ENCODE data around the gene ACTR2. TPM values are rescaled to one million over a fixed set of nuclear protein-coding genes. Genes with fewer than 3 reads are reported as not detected.

The ACTR2 gene
- total RNA-seq, 1 experiment from 2014 or later, result 263 TPM

- CTCF ChIA-PET, result interaction anchor here (0.6 to 1.9 kb wide), 11 partner anchors 21 to 310 kb away, joined by 3 to 8 read pairs (median 4); no protein-coding TSS in a partner anchor
- Mint-ChIP-seq H3K4me3 (ENCODE audit: unreplicated experiment) (no peak overlapping the region), H3K27me3 (ENCODE audit: insufficient read depth, unreplicated experiment) (no peaks in the 10 kb centered on the region), H3K36me3 (ENCODE audit: insufficient read depth, unreplicated experiment) (peaks cover 81% of the 10 kb centered on the region), H3K9me3 (ENCODE audit: unreplicated experiment) (no peaks in the 10 kb centered on the region), H3K4me1 (ENCODE audit: insufficient read depth, unreplicated experiment) (peaks cover 8% of the 10 kb centered on the region), H3K27ac (ENCODE audit: low read depth, unreplicated experiment) (no peak overlapping the region)
- TF ChIP-seq, protein P1, sequence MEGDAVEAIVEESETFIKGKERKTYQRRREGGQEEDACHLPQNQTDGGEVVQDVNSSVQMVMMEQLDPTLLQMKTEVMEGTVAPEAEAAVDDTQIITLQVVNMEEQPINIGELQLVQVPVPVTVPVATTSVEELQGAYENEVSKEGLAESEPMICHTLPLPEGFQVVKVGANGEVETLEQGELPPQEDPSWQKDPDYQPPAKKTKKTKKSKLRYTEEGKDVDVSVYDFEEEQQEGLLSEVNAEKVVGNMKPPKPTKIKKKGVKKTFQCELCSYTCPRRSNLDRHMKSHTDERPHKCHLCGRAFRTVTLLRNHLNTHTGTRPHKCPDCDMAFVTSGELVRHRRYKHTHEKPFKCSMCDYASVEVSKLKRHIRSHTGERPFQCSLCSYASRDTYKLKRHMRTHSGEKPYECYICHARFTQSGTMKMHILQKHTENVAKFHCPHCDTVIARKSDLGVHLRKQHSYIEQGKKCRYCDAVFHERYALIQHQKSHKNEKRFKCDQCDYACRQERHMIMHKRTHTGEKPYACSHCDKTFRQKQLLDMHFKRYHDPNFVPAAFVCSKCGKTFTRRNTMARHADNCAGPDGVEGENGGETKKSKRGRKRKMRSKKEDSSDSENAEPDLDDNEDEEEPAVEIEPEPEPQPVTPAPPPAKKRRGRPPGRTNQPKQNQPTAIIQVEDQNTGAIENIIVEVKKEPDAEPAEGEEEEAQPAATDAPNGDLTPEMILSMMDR (IDR thresholded peaks at IDR 0.05; ENCODE audit: unreplicated experiment), result no peak
- intact Hi-C loops (cut with micrococcal nuclease), result loop anchor here (10.0 kb wide), 1 partner anchor 1312 kb away; no protein-coding TSS in a partner anchor
- no peak for DNase-seq (ENCODE audit: unreplicated experiment)
- POLR2A ChIA-PET, result interaction anchor here (0.6 to 1.5 kb wide), 6 partner anchors 53 to 309 kb away, joined by 3 to 4 read pairs (median 3); no protein-coding TSS in a partner anchor
- no TSS peak for BruUV-seq (replicated peaks)
These were observed 35.6 kb downstream of the ACTR2 start for GRCh38 chr2:65263262-65263661.

DNA sequence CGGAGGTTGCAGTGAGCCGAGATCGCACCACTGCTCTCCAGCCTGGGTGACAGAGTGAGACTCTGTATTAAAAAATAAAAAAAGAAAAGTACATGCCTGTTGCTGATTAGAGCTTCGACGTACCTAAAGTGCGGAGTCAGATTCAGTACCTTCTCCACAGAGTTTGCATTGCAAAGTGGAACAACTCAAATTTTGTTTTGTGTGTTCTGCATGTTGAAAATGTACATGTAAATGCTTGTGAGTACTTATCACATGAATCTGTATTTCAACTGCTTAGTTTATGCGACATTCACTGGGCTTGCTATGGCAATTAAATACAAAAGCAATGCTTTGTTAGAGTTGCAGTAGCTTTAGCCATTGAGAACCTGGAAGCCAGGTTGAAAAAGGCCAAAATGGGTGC lies 36.4 kb downstream of the ACTR2 start:
- H3K4me3 Mint-ChIP-seq (ENCODE audit: unreplicated experiment), result no peak overlapping the region

GRCh38 chr2:65264821-65265670 lies 37.4 kb downstream of the ACTR2 start:
- no TSS peak for BruUV-seq (replicated peaks)
- Mint-ChIP-seq H3K36me3 (ENCODE audit: insufficient read depth, unreplicated experiment) (peaks cover 82% of the 10 kb centered on the region), H3K9me3 (ENCODE audit: unreplicated experiment) (no peaks in the 10 kb centered on the region), H3K27me3 (ENCODE audit: insufficient read depth, unreplicated experiment) (no peaks in the 10 kb centered on the region), H3K27ac (ENCODE audit: low read depth, unreplicated experiment) (no peak overlapping the region), H3K4me1 (ENCODE audit: insufficient read depth, unreplicated experiment) (peaks cover 8% of the 10 kb centered on the region), H3K4me3 (ENCODE audit: unreplicated experiment) (no peak overlapping the region)
- TF ChIP-seq, protein P1 (IDR thresholded peaks at IDR 0.05; ENCODE audit: unreplicated experiment), result peak; percentile 76
- intact Hi-C loops (cut with micrococcal nuclease), result loop anchor here (1.0 to 10.0 kb wide), 7 partner anchors 56 to 1310 kb away; partner anchors contain the start of gene SPRED2
- DNase-seq (ENCODE audit: unreplicated experiment), result peak; percentile 75
- ChIA-PET CTCF (interaction anchor here (0.5 to 2.7 kb wide), 19 partner anchors 11 to 309 kb away, joined by 3 to 14 read pairs (median 4); no protein-coding TSS in a partner anchor), POLR2A (interaction anchor here (0.6 to 1.3 kb wide), 7 partner anchors 39 to 311 kb away, joined by 3 to 4 read pairs (median 3); no protein-coding TSS in a partner anchor)

More for the DNA sequence above, 36.4 kb downstream of the ACTR2 start:
- intact Hi-C loops (cut with micrococcal nuclease), result loop anchor here (2.0 to 10.0 kb wide), 3 partner anchors 57 to 1311 kb away; no protein-coding TSS in a partner anchor
- no TSS peak for BruUV-seq (replicated peaks)
- Mint-ChIP-seq H3K9me3 (ENCODE audit: unreplicated experiment) (no peaks in the 10 kb centered on the region), H3K4me1 (ENCODE audit: insufficient read depth, unreplicated experiment) (peaks cover 8% of the 10 kb centered on the region), H3K27me3 (ENCODE audit: insufficient read depth, unreplicated experiment) (no peaks in the 10 kb centered on the region), H3K27ac (ENCODE audit: low read depth, unreplicated experiment) (no peak overlapping the region), H3K36me3 (ENCODE audit: insufficient read depth, unreplicated experiment) (peaks cover 81% of the 10 kb centered on the region)
- ChIA-PET POLR2A (interaction anchor here (0.7 to 1.5 kb wide), 3 partner anchors 52 to 303 kb away, joined by 3 to 4 read pairs (median 4); no protein-coding TSS in a partner anchor), CTCF (interaction anchor here (0.5 to 1.9 kb wide), 11 partner anchors 22 to 310 kb away, joined by 3 to 8 read pairs (median 3); no protein-coding TSS in a partner anchor)
- DNase-seq (ENCODE audit: unreplicated experiment), result no peak
- TF ChIP-seq, protein P1 (IDR thresholded peaks at IDR 0.05; ENCODE audit: unreplicated experiment), result no peak

DNA sequence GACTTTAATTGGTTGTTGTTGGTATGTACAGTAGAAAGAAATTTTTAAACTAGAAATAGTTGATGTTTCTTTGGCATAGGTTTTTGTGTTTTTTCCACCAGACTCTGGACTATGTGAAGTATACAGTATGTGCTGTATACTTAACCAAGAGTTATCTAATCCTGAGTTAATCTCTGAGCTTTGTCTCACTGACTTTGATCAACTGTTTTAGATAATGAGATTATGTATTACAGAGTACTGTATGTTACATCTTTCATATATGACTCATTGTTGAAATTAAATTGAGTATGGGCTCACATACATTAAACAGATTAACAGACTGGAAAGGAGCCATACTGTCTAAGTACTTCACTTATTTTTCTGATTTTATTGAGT lies 38.0 kb downstream of the ACTR2 start:
- ChIA-PET CTCF (interaction anchor here (0.8 to 2.7 kb wide), 14 partner anchors 10 to 308 kb away, joined by 3 to 14 read pairs (median 5); no protein-coding TSS in a partner anchor), POLR2A (interaction anchor here (0.7 to 1.3 kb wide), 6 partner anchors 101 to 310 kb away, joined by 3 to 4 read pairs (median 4); no protein-coding TSS in a partner anchor)
- Mint-ChIP-seq H3K4me3 (ENCODE audit: unreplicated experiment) (no peak overlapping the region), H3K27me3 (ENCODE audit: insufficient read depth, unreplicated experiment) (no peaks in the 10 kb centered on the region), H3K4me1 (ENCODE audit: insufficient read depth, unreplicated experiment) (peaks cover 8% of the 10 kb centered on the region), H3K36me3 (ENCODE audit: insufficient read depth, unreplicated experiment) (peaks cover 80% of the 10 kb centered on the region), H3K27ac (ENCODE audit: low read depth, unreplicated experiment) (no peak overlapping the region), H3K9me3 (ENCODE audit: unreplicated experiment) (no peaks in the 10 kb centered on the region)
- intact Hi-C loops (cut with micrococcal nuclease), result loop anchor here (1.0 to 10.0 kb wide), 7 partner anchors 55 to 1309 kb away; partner anchors contain the start of gene SPRED2
- no TSS peak for BruUV-seq (replicated peaks)
- DNase-seq (ENCODE audit: unreplicated experiment), result no peak
- TF ChIP-seq, protein P1 (IDR thresholded peaks at IDR 0.05; ENCODE audit: unreplicated experiment), result no peak
